ENCODE data around the gene DLX5. TPM values are rescaled to one million over a fixed set of nuclear protein-coding genes. Genes with fewer than 3 reads are reported as not detected.

DLX5 gene
- total and polyA plus RNA-seq, 2 donors (not counting 1 experiment from before 2014, with no cell fraction given): not detected

- intact Hi-C loops (cut with micrococcal nuclease): no loop called here
- Histone ChIP-seq H4K20me1 (ENCODE audit: control insufficient read depth, insufficient read depth, low read length, poor library complexity, severe bottlenecking) (no peaks in the 10 kb centered on the region), H3K9ac (ENCODE audit: low read length) (no peak overlapping the region), H3K4me1 (ENCODE audit: control insufficient read depth in 2 of 2, insufficient read depth in 2 of 2, low read length in 2 of 2) (peaks cover under 1 to 14% of the 10 kb centered on the region in 2 donors), H3K79me2 (ENCODE audit: control insufficient read depth, insufficient read depth, low read length) (no peaks in the 10 kb centered on the region), H3K9me3 (ENCODE audit: control extremely low read depth in 1 of 3, control insufficient read depth in 2 of 3, insufficient read depth in 1 of 3, low read length in 2 of 3) (peaks cover 0 to 48% (median 0%) of the 10 kb centered on the region in 3 donors), H3K36me3 (replicated peaks in 1 of 2; ENCODE audit: control extremely low read depth in 1 of 2, control insufficient read depth in 1 of 2, extremely low read depth in 1 of 2, insufficient read depth in 2 of 2, low read length in 1 of 2) (no peaks in the 10 kb centered on the region), H2AFZ (ENCODE audit: insufficient read depth, low read depth, low read length, poor library complexity, severe bottlenecking) (no peak overlapping the region), H3K27ac (ENCODE audit: low read length in 2 of 2) (no peak overlapping the region), H3K4me3 (ENCODE audit: control extremely low read depth in 1 of 5, extremely low read depth in 1 of 5, insufficient read depth in 1 of 5, low read depth in 2 of 5, low read length in 4 of 5) (no peak overlapping the region), H3K27me3 (replicated peaks in 1 of 4; ENCODE audit: control extremely low read depth in 1 of 4, control insufficient read depth in 3 of 4, insufficient read depth in 4 of 4, low read length in 3 of 4) (peaks cover 0 to 95% (median 64%) of the 10 kb centered on the region in 4 experiments), H3K4me2 (replicated peaks; ENCODE audit: low read depth, low read length, poor library complexity, severe bottlenecking) (no peak overlapping the region)
- Mint-ChIP-seq H3K4me1 (peaks cover 12% of the 10 kb centered on the region), H3K4me3 (no peak overlapping the region), H3K27ac (no peak overlapping the region), H3K27me3 (peaks cover 86% of the 10 kb centered on the region), H3K9me3 (ENCODE audit: insufficient read depth) (no peaks in the 10 kb centered on the region)
- ChIA-PET POLR2A (no interaction called here), CTCF (no interaction called here)
- ATAC-seq (ENCODE audit: low read depth) (no peak), DNase-seq (no peak)
- 7% methylated on average over 61 of the region's 67 CpGs for WGBS (ENCODE audit: insufficient coverage)
- no peak for TF ChIP-seq CTCF (IDR thresholded peaks at IDR 0.05)
- TF ChIP-seq EZH2 (IDR thresholded peaks at IDR 0.05; ENCODE audit: borderline replicate concordance, insufficient read depth, low read depth, low read length, poor library complexity, severe bottlenecking): no peak
These were observed 3.5 kb downstream of the DLX5 start for GRCh38 chr7:97020996-97021746.

GRCh38 chr7:97020601-97020995 is 4.0 kb downstream of the DLX5 start:
- CTCF ChIA-PET: no interaction called here
- Histone ChIP-seq H2AFZ (ENCODE audit: insufficient read depth, low read depth, low read length, poor library complexity, severe bottlenecking) (no peak overlapping the region), H3K9me3 (ENCODE audit: control extremely low read depth in 1 of 3, control insufficient read depth in 2 of 3, insufficient read depth in 1 of 3, low read length in 2 of 3) (peaks cover 0 to 50% (median 0%) of the 10 kb centered on the region in 3 donors)

More at GRCh38 chr7:97020601-97020995, 4.0 kb downstream of the DLX5 start:
- POLR2A ChIA-PET: no interaction called here
- no peak for DNase-seq
- ATAC-seq (ENCODE audit: low read depth): no peak
- peaks cover 0 to 95% (median 63%) of the 10 kb centered on the region in 4 experiments for H3K27me3 ChIP-seq (replicated peaks in 1 of 4; ENCODE audit: control extremely low read depth in 1 of 4, control insufficient read depth in 3 of 4, insufficient read depth in 4 of 4, low read length in 3 of 4)
- intact Hi-C loops (cut with micrococcal nuclease): no loop called here
- no peak overlapping the region for H3K27ac ChIP-seq (ENCODE audit: low read length in 2 of 2)
- H3K27ac Mint-ChIP-seq: no peak overlapping the region
- no peak overlapping the region for H3K4me3 ChIP-seq (ENCODE audit: control extremely low read depth in 1 of 5, extremely low read depth in 1 of 5, insufficient read depth in 1 of 5, low read depth in 2 of 5, low read length in 4 of 5)
- H3K27me3 Mint-ChIP-seq: peaks cover 86% of the 10 kb centered on the region
- H3K36me3 ChIP-seq (replicated peaks in 1 of 2; ENCODE audit: control extremely low read depth in 1 of 2, control insufficient read depth in 1 of 2, extremely low read depth in 1 of 2, insufficient read depth in 2 of 2, low read length in 1 of 2): no peaks in the 10 kb centered on the region
- H3K4me1 ChIP-seq (ENCODE audit: control insufficient read depth in 2 of 2, insufficient read depth in 2 of 2, low read length in 2 of 2): peaks cover 0 to 10% of the 10 kb centered on the region in 2 donors
- no peaks in the 10 kb centered on the region for H3K9me3 Mint-ChIP-seq (ENCODE audit: insufficient read depth)
- H3K4me1 Mint-ChIP-seq: peaks cover 8% of the 10 kb centered on the region
- no peak for TF ChIP-seq EZH2 (IDR thresholded peaks at IDR 0.05; ENCODE audit: borderline replicate concordance, insufficient read depth, low read depth, low read length, poor library complexity, severe bottlenecking)
- TF ChIP-seq CTCF (IDR thresholded peaks at IDR 0.05): no peak
- no peak overlapping the region for H3K4me2 ChIP-seq (replicated peaks; ENCODE audit: low read depth, low read length, poor library complexity, severe bottlenecking)
- no peak overlapping the region for H3K4me3 Mint-ChIP-seq
- H4K20me1 ChIP-seq (ENCODE audit: control insufficient read depth, insufficient read depth, low read length, poor library complexity, severe bottlenecking): no peaks in the 10 kb centered on the region
- no peaks in the 10 kb centered on the region for H3K79me2 ChIP-seq (ENCODE audit: control insufficient read depth, insufficient read depth, low read length)
- 9% methylated on average over 16 of the region's 17 CpGs for WGBS (ENCODE audit: insufficient coverage)
- H3K9ac ChIP-seq (ENCODE audit: low read length): no peak overlapping the region
